H1 (cell line): ENCODE data around the gene CACNA1B. TPM values are rescaled to one million over a fixed set of nuclear protein-coding genes. Genes with fewer than 3 reads are reported as not detected.

Experiments used
- BRCA1 ChIP-seq: IDR thresholded peaks from 2 replicates; pipeline ENCODE4 v1.6.1; 2012; ENCODE audit warnings: low read depth, low read length, improper control_type of control experiment
- EGR1 ChIP-seq: IDR thresholded peaks from 2 replicates; pipeline ENCODE4 v1.6.1; 2011; ENCODE audit warnings: low read depth, low read length, borderline replicate concordance
- HDAC2 ChIP-seq, 2 experiments: fragments of 300-600 bp in 1 of 2; sonication (generic) in 1 of 2; IDR thresholded peaks; 2 replicates each; pipeline ENCODE4 v1.6.1; 2011 to 2012; ENCODE audit warnings: low read depth in 2 of 2, low read length in 2 of 2, mild to moderate bottlenecking in 2 of 2, moderate library complexity in 2 of 2, borderline replicate concordance in 1 of 2, inconsistent platforms in 1 of 2
- SP1 ChIP-seq: IDR thresholded peaks from 2 replicates; pipeline ENCODE4 v1.6.1; 2011; ENCODE audit warnings: low read depth, low read length
- polyA plus RNA-seq, 7 experiments: library from polyadenylated mRNA; depleted of rRNA in 3 of 7; stranded (reverse) in 5 of 7; unstranded in 2 of 7; fragments of >200 nt in 5 of 7; fragments of 200-250 nt in 2 of 7; gene quantifications; 1 replicate in 5 of 7; 2 replicates in 1 of 7; 4 replicates in 1 of 7; pipeline versions ENCODE4 v1.2.1 to v1.2.3, GENCODE V29; 2011 to 2013; ENCODE audit warnings: missing spikeins in 2 of 7, mixed read lengths in 2 of 7
- total RNA-seq: library from RNA; stranded (reverse); fragmentation: NEBNext Ultra II Directional; extraction: Animal tissue kit (Norgen Biotek cat#: 25700); gene quantifications from 2 replicates; pipeline ENCODE4 v1.2.1, GENCODE V29; 2021

The CACNA1B gene
- total and polyA plus RNA-seq, 2 of the 8 experiments (the other 6 are each of a cell fraction or from before 2014, with no cell fraction given): 1.5 to 5.7 TPM

GRCh38 chr9:138102246-138103051 is 224.9 kb downstream of the CACNA1B start (continued):
- no peak for TF ChIP-seq BRCA1
- no peak for TF ChIP-seq EGR1
- no peak for TF ChIP-seq SP1
- TF ChIP-seq HDAC2 (IDR thresholded peaks at IDR 0.05; ENCODE audit: borderline replicate concordance in 1 of 2, low read depth in 2 of 2, low read length in 2 of 2): no peak
